ENCODE results near the gene KHDC4.

GRCh38 chr1:155882235-155882634 lies 52.0 kb downstream of the KHDC4 start:
- TF ChIP-seq, protein P1, sequence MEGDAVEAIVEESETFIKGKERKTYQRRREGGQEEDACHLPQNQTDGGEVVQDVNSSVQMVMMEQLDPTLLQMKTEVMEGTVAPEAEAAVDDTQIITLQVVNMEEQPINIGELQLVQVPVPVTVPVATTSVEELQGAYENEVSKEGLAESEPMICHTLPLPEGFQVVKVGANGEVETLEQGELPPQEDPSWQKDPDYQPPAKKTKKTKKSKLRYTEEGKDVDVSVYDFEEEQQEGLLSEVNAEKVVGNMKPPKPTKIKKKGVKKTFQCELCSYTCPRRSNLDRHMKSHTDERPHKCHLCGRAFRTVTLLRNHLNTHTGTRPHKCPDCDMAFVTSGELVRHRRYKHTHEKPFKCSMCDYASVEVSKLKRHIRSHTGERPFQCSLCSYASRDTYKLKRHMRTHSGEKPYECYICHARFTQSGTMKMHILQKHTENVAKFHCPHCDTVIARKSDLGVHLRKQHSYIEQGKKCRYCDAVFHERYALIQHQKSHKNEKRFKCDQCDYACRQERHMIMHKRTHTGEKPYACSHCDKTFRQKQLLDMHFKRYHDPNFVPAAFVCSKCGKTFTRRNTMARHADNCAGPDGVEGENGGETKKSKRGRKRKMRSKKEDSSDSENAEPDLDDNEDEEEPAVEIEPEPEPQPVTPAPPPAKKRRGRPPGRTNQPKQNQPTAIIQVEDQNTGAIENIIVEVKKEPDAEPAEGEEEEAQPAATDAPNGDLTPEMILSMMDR (conservative IDR thresholded peaks at IDR 0.05; ENCODE audit: low read depth in 2 of 2): no peak
- no peak for TF ChIP-seq EZH2 (IDR thresholded peaks at IDR 0.05; ENCODE audit: low read depth, unreplicated experiment)
- no peak for TF ChIP-seq POLR2AphosphoS5 (IDR thresholded peaks at IDR 0.05; ENCODE audit: low read depth)
- TF ChIP-seq ZNF331 (CRISPR knock-in tag; IDR thresholded peaks at IDR 0.05; ENCODE audit: low read depth): no peak
- no peak for TF ChIP-seq EZH2phosphoT487 (IDR thresholded peaks at IDR 0.05; ENCODE audit: unreplicated experiment)
- TF ChIP-seq REST (IDR thresholded peaks at IDR 0.05; ENCODE audit: unreplicated experiment): no peak
- TF ChIP-seq ZNF462 (CRISPR knock-in tag; IDR thresholded peaks at IDR 0.05): no peak
- TF ChIP-seq JUNB (IDR thresholded peaks at IDR 0.05; ENCODE audit: unreplicated experiment): no peak
- TF ChIP-seq CREB1 (CRISPR knock-in tag; IDR thresholded peaks at IDR 0.05; ENCODE audit: low read depth): no peak
- TF ChIP-seq STAT1 (IDR thresholded peaks at IDR 0.05; ENCODE audit: unreplicated experiment): no peak
- no peak for TF ChIP-seq ZNF114 (CRISPR knock-in tag; IDR thresholded peaks at IDR 0.05)
- TF ChIP-seq NANOG (IDR thresholded peaks at IDR 0.05; ENCODE audit: borderline replicate concordance): no peak
- TF ChIP-seq ETS1 (IDR thresholded peaks at IDR 0.05): no peak

All from GM23338 (cell line).